Activated T-helper 1 cell treated with anti-CD3 and anti-CD28 coated beads, Interleukin-12 subunit alpha, Interleukin-12 subunit beta, Interleukin-2, Interleukin-4 antibody, amounts not matched to agents 30 ng/mL and 10 ng/mL and 1 ng/mL, durations not matched to agents 14 hours and 24 hours and 36 hours (primary cell): ENCODE measurements around the gene GADD45G. TPM values are rescaled to one million over a fixed set of nuclear protein-coding genes. Genes with fewer than 3 reads are reported as not detected.

Experiments
- DNase-seq: peaks from one replicate; pipeline ENCODE4 v3.0.0; 2021; ENCODE audit warnings: low spot score
- H3K27ac Mint-ChIP-seq: one replicate; pipeline ENCODE4 v1.8.0; 2021; ENCODE audit warnings: mild to moderate bottlenecking, mixed read lengths
- H3K27me3 Mint-ChIP-seq: one replicate; pipeline ENCODE4 v1.8.0; 2022; ENCODE audit warnings: mild to moderate bottlenecking, moderate library complexity, mixed read lengths; ENCODE audit not compliant: insufficient read depth
- H3K36me3 Mint-ChIP-seq: one replicate; pipeline ENCODE4 v1.8.0; 2021; ENCODE audit warnings: low read depth, mixed read lengths
- H3K4me1 Mint-ChIP-seq: one replicate; pipeline ENCODE4 v1.8.0; 2021; ENCODE audit warnings: low read depth, mixed read lengths
- H3K4me3 Mint-ChIP-seq: one replicate; pipeline ENCODE4 v1.8.0; 2021; ENCODE audit warnings: mild to moderate bottlenecking, moderate library complexity, mixed read lengths
- H3K9me3 Mint-ChIP-seq: one replicate; pipeline ENCODE4 v1.8.0; 2021; ENCODE audit warnings: mixed read lengths
- intact Hi-C: fragments of 100-400 bp; cut with micrococcal nuclease; formaldehyde crosslinking; loops from one replicate; pipeline ENCODE4 v1.15.1; 2024
- total RNA-seq: library from RNA; stranded (reverse); gene quantifications from 2 replicates; pipeline ENCODE4 v1.2.3, GENCODE V29; 2022

GADD45G gene, protein sequence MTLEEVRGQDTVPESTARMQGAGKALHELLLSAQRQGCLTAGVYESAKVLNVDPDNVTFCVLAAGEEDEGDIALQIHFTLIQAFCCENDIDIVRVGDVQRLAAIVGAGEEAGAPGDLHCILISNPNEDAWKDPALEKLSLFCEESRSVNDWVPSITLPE
- 36.6 and 37.2 TPM in 2 replicates for total RNA-seq

DNA sequence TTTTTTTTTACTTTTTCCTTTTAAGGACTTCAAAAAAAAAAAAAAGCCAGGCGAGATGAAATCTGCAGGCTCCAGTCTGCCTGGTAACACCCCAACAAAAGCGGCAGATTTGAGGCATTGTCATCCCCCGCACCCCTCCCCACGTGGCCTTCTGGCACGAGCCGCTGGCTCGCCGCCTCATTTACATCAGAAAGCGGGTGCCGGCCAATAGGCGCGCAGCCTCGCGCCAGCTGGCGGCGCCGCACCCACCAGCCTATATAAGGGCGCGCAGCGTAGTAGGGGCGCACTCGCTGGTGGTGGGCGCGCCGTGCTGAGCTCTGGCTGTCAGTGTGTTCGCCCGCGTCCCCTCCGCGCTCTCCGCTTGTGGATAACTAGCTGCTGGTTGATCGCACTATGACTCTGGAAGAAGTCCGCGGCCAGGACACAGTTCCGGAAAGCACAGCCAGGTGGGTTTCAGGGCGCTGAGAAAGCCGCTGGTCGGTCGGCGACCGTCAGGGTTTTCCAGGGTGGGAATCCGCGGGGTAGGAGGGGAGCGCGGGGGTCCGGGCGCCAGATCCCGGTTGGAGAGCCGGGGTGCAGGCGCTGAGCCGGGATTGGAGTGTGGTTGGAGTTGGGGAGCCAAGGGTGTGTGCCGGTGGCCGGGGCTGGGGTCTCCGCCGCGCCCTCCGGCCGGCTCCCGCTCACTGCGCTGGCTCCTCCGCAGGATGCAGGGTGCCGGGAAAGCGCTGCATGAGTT, at the start of gene GADD45G:
TSS of gene GADD45G (plus strand) at position 284 of the 736 bp plus-strand sequence. CDS start at position 394, 110 bp downstream.
- Mint-ChIP-seq H3K27me3 (peaks cover 10% of the 10 kb centered on the region), H3K4me3 (peak within 1 kb of the TSS; percentile 92)

DNA sequence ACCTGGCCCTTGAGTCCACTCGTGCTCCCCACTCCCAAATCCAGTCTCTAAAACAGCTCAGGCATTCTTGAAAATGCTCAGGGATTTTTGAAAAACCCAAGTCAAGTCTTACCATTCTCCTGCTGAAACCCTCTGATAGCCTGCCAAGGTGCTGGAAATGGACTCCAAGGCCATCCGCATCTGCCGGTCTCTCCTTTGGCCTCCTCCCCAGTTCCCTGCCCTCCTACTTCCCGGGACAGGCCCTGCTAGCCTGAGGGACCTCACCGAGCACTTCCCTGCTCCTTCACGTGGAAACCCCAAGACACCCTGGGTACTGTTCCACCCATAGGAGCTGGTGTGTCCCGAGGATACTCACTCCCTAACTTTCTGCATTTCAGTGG, 49.8 kb upstream of the GADD45G start:
- no peak for DNase-seq
- peaks cover 23% of the 10 kb centered on the region for H3K4me1 Mint-ChIP-seq
- H3K9me3 Mint-ChIP-seq: no peaks in the 10 kb centered on the region
- H3K4me3 Mint-ChIP-seq: no peak overlapping the region
- H3K36me3 Mint-ChIP-seq: no peaks in the 10 kb centered on the region
- intact Hi-C loops: no loop called here
- H3K27me3 Mint-ChIP-seq: peaks cover 22% of the 10 kb centered on the region
- H3K27ac Mint-ChIP-seq: no peak overlapping the region

More for the DNA sequence above, at the start of gene GADD45G:
- Mint-ChIP-seq H3K36me3 (peaks cover 29% of the 10 kb centered on the region), H3K27ac (peak within 1 kb of the TSS; percentile 91), H3K9me3 (no peaks in the 10 kb centered on the region), H3K4me1 (peaks cover 36% of the 10 kb centered on the region)
- peak; percentile 97 for DNase-seq
- intact Hi-C loops: loop anchor here (1.0 to 2.0 kb wide), 6 partner anchors 96 to 439 kb away; partner anchors contain the start of genes CKS2 and SECISBP2

DNA sequence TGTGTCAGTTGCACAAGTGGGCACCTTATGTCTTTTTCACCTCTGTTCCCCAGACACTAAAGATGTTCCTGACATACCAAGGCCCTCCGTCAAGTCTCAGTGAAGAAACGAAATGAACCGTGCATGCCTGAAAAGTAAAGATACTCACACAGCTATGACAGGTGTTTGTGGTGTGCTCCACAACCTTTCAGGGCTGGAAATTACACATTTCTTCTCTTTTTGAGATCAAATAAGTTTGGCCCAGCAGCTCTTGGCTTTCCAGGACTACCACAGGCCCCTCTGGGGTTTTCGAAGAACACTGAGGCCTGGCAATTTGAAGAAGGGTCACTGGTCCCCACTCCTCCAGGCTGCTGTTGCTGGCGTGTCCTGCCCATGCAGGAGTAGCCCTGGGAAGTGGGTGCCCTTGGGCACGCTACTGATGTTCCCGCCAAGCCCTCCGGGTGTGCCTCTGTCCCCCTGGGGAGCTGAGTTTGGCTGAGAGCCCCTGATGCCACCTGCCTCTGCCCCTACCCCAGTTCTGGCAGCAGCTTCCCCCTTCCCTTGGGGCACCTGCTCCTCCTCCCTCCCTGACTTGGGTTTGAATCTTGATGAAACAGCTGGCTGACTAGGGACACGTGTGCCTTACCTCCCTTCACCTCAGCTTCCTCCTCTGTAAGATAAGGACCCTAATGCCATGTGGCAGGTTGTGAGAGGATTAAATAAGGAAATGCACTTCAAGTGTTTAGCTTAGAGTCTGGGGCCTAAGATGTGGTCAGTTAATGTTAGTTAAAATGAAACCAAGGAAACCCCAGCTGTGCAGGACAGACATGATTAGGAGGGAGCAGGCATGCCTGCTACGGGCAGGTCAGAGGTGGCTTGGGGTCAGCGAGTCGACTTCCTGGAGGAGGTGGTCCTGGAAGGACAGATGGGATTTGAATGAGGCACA, 49.1 kb upstream of the GADD45G start:
- no peak for DNase-seq
- intact Hi-C loops: no loop called here
- peaks cover 23% of the 10 kb centered on the region for H3K27me3 Mint-ChIP-seq
- H3K4me1 Mint-ChIP-seq: peaks cover 23% of the 10 kb centered on the region
- no peaks in the 10 kb centered on the region for H3K36me3 Mint-ChIP-seq
- H3K4me3 Mint-ChIP-seq: no peak overlapping the region
- peak overlapping the region; percentile 6 for H3K27ac Mint-ChIP-seq
- H3K9me3 Mint-ChIP-seq: no peaks in the 10 kb centered on the region

DNA sequence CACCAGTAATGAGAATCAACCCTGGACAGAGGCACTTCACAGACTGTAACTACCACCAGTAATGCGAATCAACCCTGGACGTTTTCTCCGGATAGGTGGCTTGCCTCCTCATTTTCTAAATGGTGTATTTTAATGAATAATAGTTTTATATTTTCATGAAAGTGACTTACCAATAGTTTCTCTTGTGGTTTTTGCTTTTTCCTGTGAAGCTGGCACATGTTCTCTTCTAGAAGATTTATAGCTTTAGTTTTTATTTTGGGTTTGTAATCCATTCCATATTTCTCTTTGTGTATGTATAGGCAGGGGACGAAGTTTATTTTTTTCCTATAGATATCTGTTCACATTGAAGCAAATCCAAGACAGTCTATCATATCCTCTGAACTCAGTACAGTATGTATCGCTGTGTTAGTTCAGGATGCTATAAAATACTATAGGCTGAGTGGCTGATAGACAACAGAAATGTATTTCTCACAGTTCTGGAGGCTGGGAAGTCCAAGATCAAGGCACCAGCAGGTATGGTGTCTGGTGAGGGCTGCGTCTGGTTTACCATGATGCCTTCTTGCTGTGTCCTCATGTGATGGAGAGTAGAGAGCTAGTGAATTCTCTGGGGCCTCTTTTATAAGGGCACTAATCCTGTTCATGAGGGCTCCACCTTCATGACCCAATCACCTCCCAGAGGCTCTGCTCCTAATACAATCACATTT, 46.5 kb upstream of the GADD45G start:
- DNase-seq: no peak
- no peak overlapping the region for H3K27ac Mint-ChIP-seq
- no peaks in the 10 kb centered on the region for H3K36me3 Mint-ChIP-seq
- no peak overlapping the region for H3K4me3 Mint-ChIP-seq
- H3K4me1 Mint-ChIP-seq: peaks cover 23% of the 10 kb centered on the region
- intact Hi-C loops: no loop called here
- H3K27me3 Mint-ChIP-seq: peaks cover 21% of the 10 kb centered on the region
- H3K9me3 Mint-ChIP-seq: no peaks in the 10 kb centered on the region

DNA sequence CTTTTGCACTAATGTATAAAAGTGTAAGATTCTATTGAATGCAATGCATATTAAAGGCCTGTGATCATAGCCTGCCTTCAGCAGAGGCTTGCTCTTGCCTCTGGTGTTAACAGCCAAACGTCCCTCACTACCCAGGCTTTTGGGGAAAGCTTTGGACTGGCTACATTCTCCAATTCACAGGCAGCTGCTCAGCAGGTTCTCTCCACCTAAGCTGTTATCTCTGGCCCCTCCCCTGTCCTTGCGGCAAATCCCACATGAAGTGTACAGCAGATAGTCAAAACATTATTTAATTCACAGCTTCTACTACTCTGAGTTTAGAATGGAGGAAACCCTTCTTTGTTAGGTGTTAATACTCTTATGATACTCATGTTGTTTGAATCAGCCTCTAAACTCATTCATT, 45.9 kb upstream of the GADD45G start:
- Mint-ChIP-seq H3K4me1 (peaks cover 23% of the 10 kb centered on the region), H3K27ac (no peak overlapping the region), H3K27me3 (peaks cover 23% of the 10 kb centered on the region), H3K36me3 (no peaks in the 10 kb centered on the region), H3K4me3 (no peak overlapping the region), H3K9me3 (no peaks in the 10 kb centered on the region)
- intact Hi-C loops: no loop called here
- DNase-seq: no peak

DNA sequence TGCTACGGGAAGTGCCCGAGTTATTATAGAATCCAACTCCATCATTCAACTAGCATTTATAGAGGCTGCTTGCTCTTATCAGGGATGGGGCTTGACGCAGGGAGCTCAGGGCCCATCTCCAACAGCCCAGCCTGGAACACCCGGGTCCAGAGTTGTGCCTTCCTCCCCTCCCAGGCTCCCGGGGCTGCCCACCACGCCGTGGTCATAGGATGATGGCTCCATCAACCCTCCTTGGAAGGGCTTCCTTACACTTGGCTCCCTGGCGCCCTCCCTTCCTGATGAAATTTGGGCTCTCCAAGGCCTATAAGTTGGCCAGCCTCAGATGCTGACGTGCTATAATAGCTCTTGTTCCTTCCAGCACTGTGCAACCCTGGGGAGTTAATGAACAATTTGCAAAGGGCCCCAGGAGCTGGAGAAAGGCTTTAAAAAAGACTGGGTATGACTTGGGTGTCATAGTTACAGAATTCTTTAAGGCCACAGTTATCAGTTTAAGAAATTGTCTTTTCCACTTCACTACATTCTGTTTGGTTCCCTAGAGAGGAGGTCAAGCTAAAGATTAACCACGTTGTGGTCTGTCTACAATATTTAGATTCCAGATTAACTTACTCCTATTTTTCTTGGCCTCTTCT, 42.5 kb upstream of the GADD45G start:
- peaks cover 2% of the 10 kb centered on the region for H3K36me3 Mint-ChIP-seq
- H3K4me3 Mint-ChIP-seq: no peak overlapping the region
- peaks cover 25% of the 10 kb centered on the region for H3K27me3 Mint-ChIP-seq
- peaks cover 6% of the 10 kb centered on the region for H3K9me3 Mint-ChIP-seq
- DNase-seq: no peak
- H3K4me1 Mint-ChIP-seq: peaks cover 12% of the 10 kb centered on the region
- H3K27ac Mint-ChIP-seq: no peak overlapping the region
- intact Hi-C loops: no loop called here

DNA sequence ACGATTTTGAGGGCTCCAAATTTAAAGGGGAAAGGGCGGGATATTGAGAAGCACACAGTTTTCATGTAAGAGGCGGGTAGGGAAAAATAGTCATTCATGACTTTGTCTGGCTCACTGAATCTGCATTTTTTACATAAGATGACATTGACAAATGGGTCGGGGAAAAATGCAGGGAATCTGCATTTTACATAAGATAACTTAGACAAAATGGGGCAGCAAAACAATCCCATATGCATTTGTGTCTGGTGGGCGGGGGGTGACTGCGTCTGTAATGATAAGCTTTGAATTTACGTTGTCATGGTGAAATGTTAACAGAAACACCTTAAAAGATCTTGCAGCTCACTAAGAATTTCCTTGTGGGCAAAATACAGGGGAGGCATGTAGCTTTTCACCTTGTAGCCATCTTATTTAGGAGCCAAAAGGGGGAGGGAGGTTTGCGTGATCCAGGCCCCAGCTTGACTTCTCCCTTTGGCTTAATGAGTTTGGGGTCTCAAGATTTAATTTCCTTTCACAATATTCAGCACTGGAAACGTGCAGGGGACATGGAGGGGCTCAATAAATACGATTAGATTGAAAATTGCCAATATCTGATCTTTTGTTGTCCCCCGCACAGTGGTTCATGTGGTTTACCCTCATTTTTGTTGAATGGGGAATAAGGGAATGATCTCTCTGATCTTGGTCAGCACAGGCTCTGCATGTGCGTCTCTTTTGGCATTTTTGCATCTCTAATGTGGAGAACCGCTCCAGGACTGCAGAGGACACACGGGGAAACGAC, 41.1 kb upstream of the GADD45G start:
- peaks cover 23% of the 10 kb centered on the region for H3K27me3 Mint-ChIP-seq
- H3K4me1 Mint-ChIP-seq: peaks cover 4% of the 10 kb centered on the region
- intact Hi-C loops: no loop called here
- peaks cover 10% of the 10 kb centered on the region for H3K9me3 Mint-ChIP-seq
- no peak overlapping the region for H3K4me3 Mint-ChIP-seq
- H3K36me3 Mint-ChIP-seq: peaks cover 2% of the 10 kb centered on the region
- H3K27ac Mint-ChIP-seq: no peak overlapping the region
- no peak for DNase-seq

DNA sequence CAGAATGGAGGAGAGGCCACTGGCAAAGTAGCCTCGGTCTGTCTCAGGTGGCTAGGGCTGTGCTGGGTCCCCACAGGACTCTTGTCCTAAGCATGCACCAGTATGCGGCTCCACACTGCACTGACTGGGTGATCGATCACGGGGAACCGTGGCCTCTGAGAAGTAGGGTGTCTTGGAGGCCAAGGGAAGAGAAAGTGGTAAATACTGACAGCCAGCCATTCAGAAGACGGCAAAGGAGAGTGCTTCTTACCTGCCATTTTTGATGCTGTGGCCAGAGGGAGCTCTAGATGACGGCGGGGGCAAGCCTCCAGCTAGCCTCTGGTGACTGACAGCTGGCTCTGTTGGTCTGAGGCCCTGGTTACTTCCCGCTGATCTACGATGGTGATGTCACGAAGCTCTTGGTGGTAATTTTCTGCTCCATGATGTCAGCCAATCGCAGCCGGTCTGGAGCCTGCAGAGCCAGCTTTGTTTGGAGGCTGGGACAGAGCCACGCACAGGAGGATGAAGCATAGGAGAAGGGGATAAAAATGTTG, 40.4 kb upstream of the GADD45G start:
- H3K9me3 Mint-ChIP-seq: peaks cover 10% of the 10 kb centered on the region
- intact Hi-C loops: no loop called here
- H3K27ac Mint-ChIP-seq: no peak overlapping the region
- peaks cover 4% of the 10 kb centered on the region for H3K4me1 Mint-ChIP-seq
- peaks cover 2% of the 10 kb centered on the region for H3K36me3 Mint-ChIP-seq
- no peak overlapping the region for H3K4me3 Mint-ChIP-seq
- no peak for DNase-seq
- H3K27me3 Mint-ChIP-seq: peaks cover 19% of the 10 kb centered on the region

DNA sequence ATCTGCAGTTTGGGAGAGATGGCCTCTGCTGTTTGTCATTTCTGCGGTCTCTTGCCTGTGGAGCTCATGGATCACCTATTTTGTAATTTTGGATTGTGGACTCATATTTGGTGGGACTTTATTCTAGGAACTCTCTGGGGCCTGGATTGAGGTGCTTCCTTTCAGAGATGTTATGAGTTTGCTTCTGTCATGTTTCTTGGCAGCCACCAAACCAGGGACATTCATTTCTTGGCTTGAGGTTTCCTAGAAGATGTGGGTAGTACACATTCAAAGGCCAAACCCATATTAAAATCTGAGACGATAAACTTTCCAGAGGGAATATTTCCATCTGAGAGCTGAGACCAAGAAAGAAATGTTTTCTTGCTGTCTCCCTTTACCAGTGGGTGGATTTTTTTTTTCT, 37.2 kb upstream of the GADD45G start:
- Mint-ChIP-seq H3K27ac (no peak overlapping the region), H3K27me3 (peaks cover 21% of the 10 kb centered on the region), H3K4me1 (peaks cover 4% of the 10 kb centered on the region), H3K36me3 (peaks cover 2% of the 10 kb centered on the region), H3K4me3 (no peak overlapping the region), H3K9me3 (peaks cover 10% of the 10 kb centered on the region)
- intact Hi-C loops: no loop called here
- DNase-seq: no peak

DNA sequence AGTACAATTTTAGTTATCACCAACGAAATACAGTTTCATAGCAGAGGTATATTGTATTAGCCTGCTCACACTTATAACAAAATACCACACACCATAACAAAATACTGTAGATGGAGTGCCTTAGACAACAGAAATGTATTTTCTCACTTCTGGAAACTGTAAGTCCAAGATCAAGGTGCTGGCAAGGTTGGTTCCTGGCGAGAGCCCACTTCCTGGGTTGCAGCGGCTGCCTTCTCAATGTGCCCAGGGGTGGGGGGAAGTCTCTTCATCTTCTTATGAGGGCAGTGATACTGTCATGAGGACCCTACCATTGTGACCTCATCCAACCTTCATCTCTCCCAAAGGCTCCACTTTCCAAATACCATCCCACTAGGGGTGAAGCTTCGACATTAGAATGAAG, 30.5 kb upstream of the GADD45G start:
- Mint-ChIP-seq H3K4me3 (no peak overlapping the region), H3K27ac (no peak overlapping the region), H3K9me3 (no peaks in the 10 kb centered on the region), H3K27me3 (peaks cover 62% of the 10 kb centered on the region), H3K36me3 (no peaks in the 10 kb centered on the region), H3K4me1 (peaks cover 8% of the 10 kb centered on the region)
- intact Hi-C loops: no loop called here
- no peak for DNase-seq

DNA sequence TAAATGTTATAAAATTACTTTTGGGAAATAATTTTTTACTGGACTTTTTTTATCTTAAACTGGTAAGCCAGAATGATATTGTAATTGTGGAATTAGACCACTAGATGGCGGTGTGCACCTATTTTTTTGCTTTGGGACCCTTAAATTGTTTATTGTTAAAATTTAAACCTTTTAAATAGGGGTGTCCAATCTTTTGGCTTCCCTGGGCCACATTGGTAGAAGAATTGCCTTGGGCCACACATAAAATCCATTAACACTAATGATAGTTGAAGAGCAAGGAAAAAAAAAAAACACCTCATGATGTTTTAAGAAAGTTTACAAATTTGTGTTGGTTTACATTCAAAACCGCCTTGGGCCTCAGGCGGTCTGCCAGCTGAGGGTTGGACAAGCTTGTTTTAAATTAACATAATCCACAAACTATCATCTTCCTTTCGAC, 28.4 kb upstream of the GADD45G start:
- intact Hi-C loops: loop anchor here (1.0 to 5.0 kb wide), 4 partner anchors 22 to 1296 kb away; no protein-coding TSS in a partner anchor
- H3K27me3 Mint-ChIP-seq: peaks cover 63% of the 10 kb centered on the region
- H3K4me3 Mint-ChIP-seq: no peak overlapping the region
- H3K9me3 Mint-ChIP-seq: no peaks in the 10 kb centered on the region
- peaks cover 1% of the 10 kb centered on the region for H3K36me3 Mint-ChIP-seq
- H3K4me1 Mint-ChIP-seq: peaks cover 25% of the 10 kb centered on the region
- no peak for DNase-seq
- no peak overlapping the region for H3K27ac Mint-ChIP-seq
